NT2/D1 (cell line): ENCODE measurements around the gene TEAD1.

ENCODE experiments used
- SUZ12 ChIP-seq: IDR thresholded peaks from 2 replicates; pipeline ENCODE4 v1.6.1; 2011; ENCODE audit not compliant: insufficient read length, insufficient read depth; ENCODE audit errors: extremely low read depth
- YY1 ChIP-seq: IDR thresholded peaks from 2 replicates; pipeline ENCODE4 v1.6.1; 2011; ENCODE audit not compliant: insufficient read length, insufficient read depth
- ZNF274 ChIP-seq: IDR thresholded peaks from 2 replicates; pipeline ENCODE4 v1.6.1; 2011; ENCODE audit warnings: mild to moderate bottlenecking, low read depth, low read length

GRCh38 chr11:12968101-12968500 lies 293.9 kb downstream of the TEAD1 start:
- TF ChIP-seq SUZ12 (no peak), ZNF274 (no peak), YY1 (no peak)
